GM18517 (cell line): ENCODE results near the gene PPP1R12B.
"Not testable (repeated sequence)": the region's sequence is repeated elsewhere in the genome, so short reads cannot be mapped to it uniquely, and the experiment has no call there.

Experiments
- ATAC-seq: cut with Tn5 transposase; IDR thresholded peaks from one replicate; pipeline ENCODE4 v1.9.1; 2021; ENCODE audit warnings: mild to moderate bottlenecking, moderate library complexity; ENCODE audit not compliant: unreplicated experiment

The PPP1R12B gene

DNA sequence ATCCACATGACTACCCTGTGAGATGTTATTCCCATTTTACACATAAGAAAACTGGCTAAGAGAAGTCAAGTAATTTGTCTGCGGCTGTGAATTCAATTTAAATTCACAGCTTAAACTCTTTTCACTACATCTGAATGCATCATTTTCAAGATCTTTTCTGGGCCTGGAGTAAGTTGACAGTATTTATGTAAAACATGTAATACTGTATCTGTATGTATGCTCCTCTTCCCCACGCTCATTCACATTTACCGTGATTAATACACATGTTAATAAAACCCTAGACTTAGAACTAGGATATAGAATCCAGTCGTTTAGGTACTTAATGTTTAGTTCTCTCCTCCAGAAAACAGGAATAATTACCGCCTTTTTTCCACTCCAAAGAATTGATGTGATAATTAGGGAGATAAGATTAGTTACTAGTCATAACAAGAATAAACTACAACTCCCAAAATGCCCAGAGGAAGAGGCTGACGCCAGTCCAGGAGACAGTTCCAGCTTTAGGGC lies 442 bp upstream of the PPP1R12B start:
- no peak for ATAC-seq

DNA sequence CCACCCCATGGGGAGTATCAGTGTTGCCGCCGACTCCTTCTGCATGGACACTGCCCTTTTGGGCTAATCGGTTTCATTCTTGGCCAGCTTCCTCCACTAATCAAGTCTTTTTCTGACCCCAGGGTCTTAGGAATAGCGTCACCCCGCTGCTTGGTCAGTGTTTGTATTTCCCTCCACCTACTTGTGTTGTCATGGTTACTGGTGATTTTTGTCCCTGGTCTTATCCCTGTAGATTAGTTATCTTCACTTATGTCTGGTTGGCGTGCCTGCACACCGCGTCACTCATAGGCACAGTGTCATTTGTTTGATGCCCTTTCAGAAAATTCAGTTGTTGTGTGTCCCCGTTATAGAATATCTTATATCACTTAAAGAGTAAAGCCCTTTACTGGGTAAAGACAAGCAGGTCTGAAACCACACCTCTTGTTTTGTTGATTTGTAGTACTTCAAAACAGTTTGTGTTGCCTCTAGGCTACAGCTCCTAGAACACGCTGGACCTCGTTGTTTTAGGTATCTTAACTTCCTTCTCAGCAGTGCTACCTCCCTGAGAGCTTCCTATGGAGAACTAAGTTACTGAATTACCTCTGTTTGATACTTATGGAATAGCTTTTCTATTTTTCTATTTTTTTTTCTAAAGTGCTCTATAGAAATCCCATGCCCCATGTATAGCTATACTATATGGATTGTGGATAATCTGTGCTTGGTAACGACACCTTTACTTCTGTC lies 868 bp downstream of the PPP1R12B start:
- no peak for ATAC-seq

DNA sequence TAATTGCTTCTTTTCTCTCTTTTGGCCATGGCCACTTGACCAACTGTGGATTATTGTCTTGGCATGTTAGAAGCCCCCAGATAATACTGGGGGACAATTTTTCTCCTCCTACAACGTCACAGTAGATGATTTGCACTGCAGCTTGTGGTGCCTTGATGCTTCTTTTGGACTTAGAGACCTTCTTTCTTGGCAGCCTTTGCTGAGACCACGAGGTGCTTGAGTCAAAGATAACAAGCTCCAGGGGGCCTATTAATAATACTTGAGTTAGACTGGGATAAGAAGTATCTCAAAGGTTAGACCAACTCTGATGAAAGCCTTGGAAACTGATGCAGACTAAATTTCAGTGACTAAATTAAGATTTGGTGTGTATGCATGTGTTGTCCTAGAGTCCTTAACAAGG lies 3.2 kb downstream of the PPP1R12B start:
- no peak for ATAC-seq

DNA sequence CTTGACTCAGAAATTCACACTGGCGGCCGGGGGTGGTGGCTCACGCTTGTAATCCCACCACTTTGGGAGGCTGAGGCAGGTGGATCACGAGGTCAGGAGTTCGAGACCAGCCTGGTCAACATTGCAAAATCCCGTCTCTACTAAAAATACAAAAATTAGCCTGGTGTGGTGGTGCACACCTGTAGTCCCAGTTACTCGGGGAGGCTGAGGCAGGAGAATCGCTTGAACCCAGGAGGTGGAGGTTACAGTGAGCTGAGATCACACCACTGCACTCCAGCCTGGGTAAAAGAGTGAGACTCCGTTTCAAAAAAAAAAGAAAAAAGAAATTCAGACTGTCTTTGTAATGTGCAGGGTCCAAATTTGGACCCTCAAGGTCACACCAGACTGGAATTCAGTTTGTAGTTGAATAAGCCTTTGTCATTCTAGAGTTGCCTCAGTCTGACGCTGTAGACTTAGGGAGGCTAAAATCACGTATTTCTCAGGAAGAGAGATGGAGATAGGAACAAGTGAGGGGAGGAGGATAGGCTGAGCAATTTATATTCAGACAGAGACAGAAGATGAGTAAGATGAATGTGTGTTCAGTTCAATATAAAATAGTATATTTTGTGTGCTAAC lies 4.2 kb downstream of the PPP1R12B start:
- not testable (repeated sequence) for ATAC-seq

DNA sequence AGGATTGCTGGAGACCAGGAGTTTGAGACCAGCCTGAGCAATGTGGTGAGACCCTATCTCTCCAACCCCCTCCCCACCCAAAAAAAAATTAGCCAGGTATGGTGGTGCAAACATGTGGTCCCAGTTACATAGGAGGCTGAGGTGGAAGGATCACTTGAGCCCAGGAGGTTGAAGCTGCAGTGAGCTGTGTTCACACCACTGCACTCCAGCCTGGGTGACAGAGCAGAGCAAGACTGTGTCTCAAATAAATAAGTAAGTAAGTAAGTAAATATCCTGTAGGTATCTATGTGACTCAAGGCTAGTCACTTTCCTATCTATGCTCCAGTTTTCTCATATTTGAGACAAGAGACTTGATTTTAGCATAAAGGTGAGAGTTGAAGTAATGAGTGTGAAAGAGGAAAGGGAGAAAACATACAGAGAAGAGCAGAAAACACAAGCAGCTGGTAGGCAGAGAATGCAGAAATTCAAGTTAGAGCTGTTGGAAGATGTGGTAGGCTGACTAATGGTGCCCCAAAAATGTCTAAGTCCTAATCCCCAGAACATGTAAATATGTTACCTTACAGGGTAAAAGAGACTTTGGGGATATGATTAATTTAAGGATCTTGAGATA lies 7.5 kb downstream of the PPP1R12B start:
- no peak for ATAC-seq

DNA sequence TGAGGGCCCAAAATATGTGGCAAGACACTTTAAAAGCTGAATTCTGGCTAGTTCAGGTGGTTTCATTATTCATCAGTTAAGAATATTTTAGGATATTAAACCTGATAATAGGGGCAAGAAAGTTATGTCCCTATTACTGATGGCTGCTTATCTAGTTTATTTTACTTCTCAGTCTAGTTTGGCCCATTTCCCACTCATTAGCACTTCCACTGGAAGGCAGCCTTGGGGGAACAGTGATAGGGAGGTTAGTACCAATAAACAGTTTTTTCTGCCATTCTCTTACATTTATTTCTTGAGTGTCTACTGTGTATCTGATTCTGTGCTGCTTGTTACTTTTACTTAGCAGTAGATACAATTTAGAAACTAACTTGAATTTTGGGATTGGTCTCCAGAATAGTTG lies 9.0 kb downstream of the PPP1R12B start:
- ATAC-seq: no peak

DNA sequence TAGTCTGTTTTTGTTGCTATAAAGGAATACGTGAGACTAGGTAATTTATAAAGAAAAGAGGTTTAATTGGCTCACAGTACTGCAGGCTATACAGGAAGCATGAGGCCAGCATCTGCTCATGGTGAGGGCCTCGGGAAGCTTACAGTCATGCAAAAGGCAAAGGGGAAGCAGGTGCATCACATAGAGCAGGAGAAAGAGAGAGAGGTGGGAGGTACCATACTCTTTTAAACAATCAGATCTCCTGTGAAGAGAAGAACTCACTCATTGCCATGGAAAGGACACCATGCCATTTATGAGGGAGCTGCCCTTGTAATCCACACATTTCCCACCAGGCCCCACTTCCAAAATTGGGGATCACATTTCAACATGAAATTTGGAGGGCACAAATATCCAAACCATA lies 12.7 kb downstream of the PPP1R12B start:
- no peak for ATAC-seq

DNA sequence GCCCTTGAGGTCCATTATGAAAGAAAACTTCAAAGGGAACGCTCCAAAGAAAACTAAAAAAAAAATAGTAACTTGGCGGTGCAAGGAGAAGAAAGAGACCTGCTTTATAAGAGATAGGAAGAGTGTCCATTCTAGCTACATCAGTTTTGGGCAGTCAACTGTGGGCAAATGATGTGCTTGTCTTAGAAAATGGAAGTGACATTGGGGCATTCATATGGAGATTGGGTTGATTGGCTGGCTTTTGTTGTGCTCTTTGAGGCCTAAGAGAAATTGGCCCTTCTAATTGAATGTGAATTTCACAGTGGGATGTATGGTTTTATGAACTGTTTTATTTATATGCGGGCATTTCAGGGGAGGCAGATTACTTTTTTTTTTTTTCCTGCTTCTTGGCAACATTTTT lies 13.2 kb downstream of the PPP1R12B start:
- ATAC-seq: no peak

DNA sequence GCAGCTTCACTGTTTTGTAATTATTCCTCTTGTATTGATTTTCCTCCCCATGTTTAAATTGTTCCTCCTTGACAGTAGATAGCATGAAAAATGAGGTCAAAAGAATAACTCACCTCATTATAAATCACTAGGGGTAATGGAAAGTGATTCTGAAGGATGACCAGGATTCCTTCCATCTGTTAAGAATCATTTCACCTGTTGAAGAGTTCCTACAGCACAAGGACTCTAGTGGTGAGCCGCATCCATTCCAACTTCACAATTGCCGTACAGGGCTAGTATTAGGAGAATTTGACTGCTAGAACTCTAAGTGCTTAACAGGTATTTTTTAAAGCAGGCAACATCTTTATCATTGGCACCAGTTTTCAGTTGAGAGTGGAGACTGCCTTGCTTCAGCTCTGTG lies 13.7 kb downstream of the PPP1R12B start:
- ATAC-seq: no peak

DNA sequence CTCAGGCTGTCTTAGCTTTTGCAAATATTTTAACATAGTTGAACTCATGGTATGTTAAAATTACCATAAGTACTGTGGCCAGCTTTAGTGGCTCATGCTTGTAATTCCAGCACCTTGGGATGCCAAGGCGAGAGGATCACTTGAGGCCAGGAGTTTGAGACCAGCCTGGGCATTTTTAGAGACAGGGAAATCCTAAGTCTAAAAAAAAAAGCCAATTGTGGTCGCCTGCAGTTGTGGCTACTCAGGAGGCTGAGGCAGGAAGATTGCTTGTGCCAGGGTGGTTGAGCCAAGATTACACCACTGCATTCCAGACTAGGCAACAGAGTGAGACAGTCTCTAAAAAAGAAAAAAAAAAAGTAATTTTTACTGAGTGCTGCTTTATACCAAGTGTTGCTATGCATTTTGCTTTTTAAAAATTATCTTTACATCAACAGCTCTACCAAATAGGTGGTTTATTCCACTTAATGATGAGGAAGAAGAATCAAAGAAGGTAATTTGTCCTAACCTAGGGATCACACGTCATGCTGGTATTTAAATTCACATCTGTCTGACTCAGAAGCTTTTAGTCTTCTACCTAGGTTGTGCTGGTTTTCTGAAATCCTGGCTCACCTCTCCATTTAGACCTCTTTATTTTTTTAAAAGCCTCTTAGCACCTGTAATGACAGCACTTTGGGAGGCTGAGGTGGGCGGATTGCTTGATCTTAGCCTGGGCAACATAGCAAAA lies 16.8 kb downstream of the PPP1R12B start:
- no peak for ATAC-seq

DNA sequence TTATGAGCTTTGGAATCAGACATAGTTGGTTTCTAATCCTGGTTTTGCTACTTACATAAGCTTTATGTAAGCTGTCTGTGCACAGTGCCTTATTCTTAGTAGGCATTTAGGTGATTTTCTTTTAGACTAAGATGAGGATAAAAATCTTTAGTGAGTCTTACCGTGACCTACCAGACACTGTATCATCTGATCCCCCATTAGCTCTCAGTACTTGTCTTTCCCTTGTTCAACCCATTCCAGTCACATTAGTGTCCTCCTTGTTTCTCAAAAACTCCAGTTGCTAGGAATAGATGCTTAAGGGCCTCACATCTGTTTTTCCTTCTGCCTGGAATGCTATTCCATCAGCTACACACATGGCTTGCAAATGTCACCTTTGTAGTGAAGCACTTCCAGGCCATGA lies 18.8 kb downstream of the PPP1R12B start:
- ATAC-seq: no peak

DNA sequence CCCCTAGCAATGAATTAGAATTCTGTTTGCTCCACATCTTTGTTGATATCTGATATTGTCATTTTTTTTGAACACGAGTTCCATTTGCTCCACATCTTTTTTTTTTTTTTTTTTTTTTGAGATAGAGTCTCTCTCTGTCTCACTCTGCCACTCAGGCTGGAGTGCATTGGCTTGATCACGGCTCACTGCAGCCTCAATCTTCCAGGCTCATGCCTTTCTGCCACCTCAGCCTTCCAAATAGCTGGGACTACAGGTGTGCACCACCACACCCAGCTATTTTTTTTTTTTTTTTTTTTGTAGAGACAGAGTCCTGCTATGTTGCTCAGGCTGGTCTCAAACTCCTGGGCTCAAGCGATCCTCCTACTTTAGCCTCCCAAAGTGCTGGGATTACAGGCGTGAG lies 22.4 kb downstream of the PPP1R12B start:
- ATAC-seq: not testable (repeated sequence)

DNA sequence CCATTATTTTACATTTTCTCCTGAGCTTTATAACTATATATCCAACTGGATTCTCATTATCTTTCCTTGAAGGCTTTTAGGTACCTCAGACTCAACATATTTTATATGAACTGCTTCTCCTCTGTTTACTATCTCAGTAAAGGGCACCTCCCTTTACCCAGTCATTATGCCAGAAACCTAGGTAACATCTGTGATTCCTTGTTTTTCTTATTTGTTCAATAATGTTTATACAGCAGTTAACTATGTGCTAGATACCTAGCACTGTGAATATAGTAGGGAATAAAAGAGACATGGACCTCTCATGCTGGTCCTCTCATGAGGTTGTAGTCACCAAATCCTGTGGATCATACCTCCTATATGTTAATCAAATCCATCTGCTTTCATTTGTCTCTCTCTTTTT lies 25.6 kb downstream of the PPP1R12B start:
- ATAC-seq: no peak

DNA sequence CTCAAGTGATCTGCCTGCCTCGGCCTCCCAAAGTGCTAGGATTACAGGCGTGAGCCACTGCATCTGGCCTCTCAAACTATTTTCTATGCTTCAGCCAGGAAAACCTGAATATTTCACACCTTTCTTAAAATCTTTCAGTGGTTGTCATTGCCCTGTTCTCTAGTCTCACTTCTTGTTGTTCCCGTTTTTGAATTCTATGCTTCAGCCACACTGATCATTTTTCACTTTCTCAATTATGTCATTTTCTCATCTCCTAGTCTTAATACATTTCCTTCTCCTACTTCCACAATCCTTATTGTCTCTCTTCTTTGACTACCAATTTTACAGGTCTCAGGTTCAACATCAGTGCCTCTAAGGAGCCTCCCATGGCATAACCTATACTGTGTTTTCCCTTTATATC lies 26.7 kb downstream of the PPP1R12B start:
- ATAC-seq: not testable (repeated sequence)

DNA sequence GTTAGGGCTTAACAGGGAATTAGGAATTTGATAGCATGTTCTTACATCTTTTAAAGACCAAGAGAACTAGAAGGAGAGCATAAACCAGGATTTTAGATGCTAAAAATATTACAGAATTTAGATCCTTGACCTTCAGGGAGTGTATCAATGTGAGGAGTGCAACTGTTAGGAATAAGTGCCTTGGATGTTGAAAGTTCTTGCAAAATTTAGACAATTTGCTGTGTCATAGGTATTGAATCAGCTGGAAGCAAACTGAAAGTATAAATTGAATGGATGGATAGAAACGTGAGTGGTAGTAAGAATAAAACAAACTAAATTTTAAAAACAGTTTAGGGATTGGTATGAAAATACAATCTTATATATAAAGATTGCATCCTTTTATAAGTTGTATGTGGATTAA lies 27.7 kb downstream of the PPP1R12B start:
- ATAC-seq: no peak

DNA sequence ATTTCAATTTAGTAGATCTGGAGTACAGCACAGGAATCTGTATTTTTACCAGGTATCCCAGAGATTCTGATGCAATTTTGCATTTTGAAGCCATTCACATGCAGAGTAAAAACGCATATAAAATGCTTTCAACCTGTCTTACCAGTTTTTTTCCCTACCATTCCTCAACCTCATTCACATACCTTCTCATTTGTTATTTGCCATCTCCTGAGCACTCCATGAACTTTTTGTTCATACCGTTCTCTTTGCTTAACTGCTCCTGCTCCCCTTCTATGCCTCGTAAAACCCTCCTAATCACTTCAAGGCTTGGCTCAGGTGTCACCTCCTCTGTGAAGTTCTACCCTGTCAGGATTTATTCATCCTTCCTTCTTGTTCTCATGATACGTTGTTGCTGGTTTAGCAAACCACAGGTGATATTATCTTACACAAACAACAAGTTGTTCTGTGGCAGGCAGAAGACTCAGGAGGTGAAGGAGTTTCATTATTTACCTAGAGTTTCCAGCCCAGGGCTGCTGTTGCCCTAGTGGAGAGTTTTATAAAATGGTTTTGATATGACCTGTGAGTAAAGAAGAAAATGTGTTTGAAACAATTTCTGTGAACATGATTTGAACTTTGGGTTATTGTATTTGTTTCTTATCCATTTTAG lies 31.5 kb downstream of the PPP1R12B start:
- not testable (repeated sequence) for ATAC-seq

DNA sequence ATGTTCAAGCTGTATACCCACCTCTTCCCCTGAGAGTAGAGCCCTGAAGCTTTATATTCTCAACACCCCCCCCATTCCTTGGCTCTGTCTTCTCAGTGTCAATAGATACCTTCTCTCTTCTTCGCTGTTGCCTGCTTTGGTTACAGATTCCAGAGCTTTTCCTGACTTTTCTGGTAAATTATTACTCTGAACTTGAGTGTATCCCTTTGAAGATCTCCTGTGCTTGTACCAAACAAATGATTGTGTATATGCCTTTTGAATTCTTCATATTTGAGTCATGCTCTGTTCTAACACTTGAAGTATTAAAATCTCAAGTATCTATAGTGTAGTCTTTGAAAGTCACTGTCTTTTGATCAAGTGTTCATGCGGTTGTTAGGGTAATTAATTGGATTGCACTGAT lies 32.0 kb downstream of the PPP1R12B start:
- not testable (repeated sequence) for ATAC-seq

DNA sequence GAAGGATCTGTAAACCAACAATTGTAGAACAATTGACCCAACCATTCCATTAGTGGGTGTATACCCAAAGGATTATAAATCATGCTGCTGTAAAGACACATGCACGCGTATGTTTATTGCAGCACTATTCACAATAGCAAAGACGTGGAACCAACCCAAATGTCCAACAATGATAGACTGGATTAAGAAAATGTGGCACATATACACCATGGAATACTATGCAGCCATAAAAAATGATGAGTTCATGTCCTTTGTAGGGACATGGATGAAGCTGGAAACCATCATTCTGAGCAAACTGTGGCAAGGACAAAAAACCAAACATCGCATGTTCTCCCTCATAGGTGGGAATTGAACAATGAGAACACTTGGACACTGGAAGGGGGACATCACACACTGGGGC lies 33.4 kb downstream of the PPP1R12B start:
- ATAC-seq: not testable (repeated sequence)

DNA sequence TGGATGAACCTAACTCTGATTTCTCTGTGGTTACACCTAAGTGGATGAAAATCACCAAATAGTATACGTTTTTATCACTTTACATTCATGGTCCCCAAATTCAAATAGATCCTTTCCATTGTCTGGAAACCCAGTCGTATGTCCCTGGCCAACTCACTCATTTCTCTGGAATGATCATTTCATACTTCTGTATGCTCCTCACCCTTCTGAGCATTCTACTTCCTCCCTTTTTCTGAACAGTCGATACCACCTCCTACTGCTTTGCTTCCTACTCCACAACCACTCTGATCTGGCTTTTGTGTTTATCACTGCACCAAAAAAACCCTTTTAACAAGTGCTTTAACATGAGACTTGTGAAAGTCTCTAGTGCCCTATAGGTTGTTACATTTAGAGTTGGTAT lies 47.3 kb downstream of the PPP1R12B start:
- ATAC-seq: not testable (repeated sequence)

DNA sequence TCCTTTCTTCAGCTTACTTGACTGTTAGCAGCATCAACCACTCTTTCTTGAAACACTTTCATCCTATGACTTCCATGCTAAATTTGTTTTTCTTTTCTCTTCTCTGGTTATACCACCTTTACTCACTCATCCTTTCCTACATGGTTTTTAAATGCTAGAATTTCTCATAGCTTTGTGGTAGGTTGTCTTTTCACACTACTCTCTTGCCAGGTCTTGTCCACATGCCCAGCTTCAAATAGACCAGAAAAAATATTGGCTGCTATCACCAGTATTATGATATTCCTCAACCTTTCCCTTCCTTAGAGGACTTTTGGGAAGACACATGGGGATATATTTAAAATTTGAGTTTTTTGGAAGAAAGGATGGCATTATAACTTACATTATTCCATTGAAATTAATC lies 48.8 kb downstream of the PPP1R12B start:
- ATAC-seq: no peak

DNA sequence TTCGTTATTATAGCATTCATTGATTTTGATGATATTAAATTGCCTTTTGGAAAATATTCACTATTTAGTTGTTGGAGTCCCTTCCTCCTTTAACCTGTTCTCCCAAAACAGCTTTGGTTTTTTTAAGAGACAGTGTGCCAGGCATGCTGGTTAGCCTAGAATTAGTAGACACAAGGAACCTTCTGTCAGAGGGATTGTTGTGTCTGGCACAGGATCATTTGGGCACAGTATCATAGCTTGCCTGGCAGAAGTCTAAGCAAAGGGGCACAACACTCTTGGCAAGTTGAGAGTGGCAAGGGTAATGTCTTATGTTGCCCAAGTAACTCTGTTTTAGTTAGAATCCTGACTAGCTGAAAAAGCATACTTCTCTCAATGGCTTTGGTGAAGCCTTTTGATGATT lies 49.9 kb downstream of the PPP1R12B start:
- not testable (repeated sequence) for ATAC-seq
